Left forelimb (tissue), 1 donor: Measurements from ENCODE around the gene MSANTD4.
"Not testable (repeated sequence)": the region's sequence is repeated elsewhere in the genome, so short reads cannot be mapped to it uniquely, and the experiment has no call there.

Experiments used
- DNase-seq: peaks from one replicate; pipeline ENCODE4 v3.0.0-alpha.2; 2018; ENCODE audit warnings: low spot score

MSANTD4 gene

GRCh38 chr11:106014035-106014434 lies 8.0 kb downstream of the MSANTD4 start:
- no peak for DNase-seq

GRCh38 chr11:106012744-106013143 lies 9.3 kb downstream of the MSANTD4 start:
- DNase-seq = no peak

- no peak for DNase-seq
Measured at GRCh38 chr11:106011481-106011880, 10.6 kb downstream of the MSANTD4 start.

GRCh38 chr11:106003094-106003493 lies 18.9 kb downstream of the MSANTD4 start:
- DNase-seq = not testable (repeated sequence)

GRCh38 chr11:106001304-106002012 lies 20.6 kb downstream of the MSANTD4 start:
- no peak for DNase-seq

GRCh38 chr11:105991888-105992287 lies 30.2 kb downstream of the MSANTD4 start:
- no peak for DNase-seq

- no peak for DNase-seq
Measured at GRCh38 chr11:105989124-105989523, 32.9 kb downstream of the MSANTD4 start.

GRCh38 chr11:105988197-105988596 lies 33.8 kb downstream of the MSANTD4 start:
- no peak for DNase-seq

- no peak for DNase-seq
Measured at GRCh38 chr11:105986554-105986953, 35.5 kb downstream of the MSANTD4 start.

- no peak for DNase-seq
Measured at GRCh38 chr11:105979997-105980703, 41.9 kb downstream of the MSANTD4 start.

GRCh38 chr11:105975128-105975527 lies 46.9 kb downstream of the MSANTD4 start:
- DNase-seq = no peak

GRCh38 chr11:105969756-105970155 lies 52.3 kb downstream of the MSANTD4 start:
- no peak for DNase-seq

GRCh38 chr11:105968021-105968697 lies 53.9 kb downstream of the MSANTD4 start:
- no peak for DNase-seq

GRCh38 chr11:105960252-105961245 lies 61.5 kb downstream of the MSANTD4 start:
- no peak for DNase-seq
